BJ (cell line): ENCODE data around the gene STK17A. TPM values are rescaled to one million over a fixed set of nuclear protein-coding genes. Genes with fewer than 3 reads are reported as not detected.
"Not testable (repeated sequence)": the region's sequence is repeated elsewhere in the genome, so short reads cannot be mapped to it uniquely, and the experiment has no call there.

Experiments
- CTCF ChIA-PET: fragments of 350-600 bp; formaldehyde crosslinking; extraction: SDS; loops from one replicate; lab custom pipeline; 2021; ENCODE audit warnings: antibody characterized with exemption, inconsistent platforms; lab: Yijun Ruan, JAX
- POLR2A ChIA-PET: fragments of 300-600 bp; sonication (Branson Sonifier 250); formaldehyde crosslinking; extraction: SDS; loops from one replicate; lab custom pipeline; 2021; ENCODE audit warnings: antibody characterized with exemption; lab: Charles Lee
- DNase-seq: peaks from one replicate; pipeline ENCODE4 v3.0.0-alpha.2; 2011; ENCODE audit warnings: low read depth
- H3K27me3 ChIP-seq: 2 replicates; pipeline ENCODE4 v1.6.0; 2011; ENCODE audit warnings: low read length; ENCODE audit not compliant: control insufficient read depth, insufficient read depth
- H3K36me3 ChIP-seq: 2 replicates; pipeline ENCODE4 v1.5.1; 2011; ENCODE audit warnings: low read length; ENCODE audit not compliant: control insufficient read depth, insufficient read depth
- H3K4me3 ChIP-seq: 2 replicates; pipeline ENCODE4 v1.5.1; 2011; ENCODE audit warnings: low read depth, mild to moderate bottlenecking, control low read depth, low read length
- polyA plus RNA-seq: library from polyadenylated mRNA; depleted of rRNA; stranded (reverse); fragments of >200 nt; gene quantifications from 2 replicates; pipeline ENCODE4 v1.2.3, GENCODE V29; 2011
- TF ChIP-seq, protein P1 (sequence below): IDR thresholded peaks from 2 replicates; pipeline ENCODE4 v1.5.1; 2011; ENCODE audit warnings: low read depth, mild to moderate bottlenecking, control low read depth, inconsistent platforms, low read length, moderate library complexity; ENCODE audit not compliant: insufficient read depth

The STK17A gene
- polyA plus RNA-seq, 1 experiment: 12.3 TPM

DNA sequence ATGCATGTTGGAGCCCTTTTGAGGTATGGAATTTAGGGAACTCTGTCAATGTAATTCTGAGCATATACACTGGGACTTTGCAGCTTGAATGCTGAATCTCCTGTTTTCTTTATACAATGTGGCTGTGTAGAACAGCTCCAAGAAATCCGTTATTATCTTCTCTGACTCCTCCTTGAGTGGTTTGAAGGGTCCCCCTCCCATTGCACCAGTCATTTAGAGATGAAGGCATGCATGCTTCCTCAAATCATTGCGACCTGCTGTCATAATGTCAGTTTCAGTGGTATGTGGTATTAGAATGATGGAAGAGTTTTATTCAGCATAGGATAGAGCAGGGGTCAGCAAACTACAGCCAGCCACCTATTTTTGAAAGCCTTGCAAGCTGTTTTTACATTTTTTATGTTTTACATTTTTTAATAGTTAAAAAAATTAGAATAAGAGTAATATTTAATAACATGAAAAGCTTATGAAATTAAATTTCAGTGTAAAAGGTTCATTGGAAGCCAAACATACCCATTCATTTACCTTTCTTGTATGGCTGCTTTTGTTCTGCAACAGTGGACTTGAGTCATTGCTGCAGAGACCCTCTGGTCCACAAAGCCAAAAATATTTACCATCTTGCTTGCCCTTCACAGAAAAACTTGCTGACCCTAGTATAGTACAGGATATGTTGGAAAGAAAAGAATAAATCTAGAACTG is 8.1 kb downstream of the STK17A start:
- ChIA-PET CTCF (interaction anchor here (0.7 to 2.6 kb wide), 4 partner anchors 8 to 247 kb away, joined by 3 to 13 read pairs (median 3); partner anchors contain the start of gene STK17A), POLR2A (no interaction called here)
- no peaks in the 10 kb centered on the region for H3K36me3 ChIP-seq
- DNase-seq: no peak
- no peaks in the 10 kb centered on the region for H3K27me3 ChIP-seq
- TF ChIP-seq, protein P1, sequence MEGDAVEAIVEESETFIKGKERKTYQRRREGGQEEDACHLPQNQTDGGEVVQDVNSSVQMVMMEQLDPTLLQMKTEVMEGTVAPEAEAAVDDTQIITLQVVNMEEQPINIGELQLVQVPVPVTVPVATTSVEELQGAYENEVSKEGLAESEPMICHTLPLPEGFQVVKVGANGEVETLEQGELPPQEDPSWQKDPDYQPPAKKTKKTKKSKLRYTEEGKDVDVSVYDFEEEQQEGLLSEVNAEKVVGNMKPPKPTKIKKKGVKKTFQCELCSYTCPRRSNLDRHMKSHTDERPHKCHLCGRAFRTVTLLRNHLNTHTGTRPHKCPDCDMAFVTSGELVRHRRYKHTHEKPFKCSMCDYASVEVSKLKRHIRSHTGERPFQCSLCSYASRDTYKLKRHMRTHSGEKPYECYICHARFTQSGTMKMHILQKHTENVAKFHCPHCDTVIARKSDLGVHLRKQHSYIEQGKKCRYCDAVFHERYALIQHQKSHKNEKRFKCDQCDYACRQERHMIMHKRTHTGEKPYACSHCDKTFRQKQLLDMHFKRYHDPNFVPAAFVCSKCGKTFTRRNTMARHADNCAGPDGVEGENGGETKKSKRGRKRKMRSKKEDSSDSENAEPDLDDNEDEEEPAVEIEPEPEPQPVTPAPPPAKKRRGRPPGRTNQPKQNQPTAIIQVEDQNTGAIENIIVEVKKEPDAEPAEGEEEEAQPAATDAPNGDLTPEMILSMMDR: no peak
- H3K4me3 ChIP-seq: no peak overlapping the region

DNA sequence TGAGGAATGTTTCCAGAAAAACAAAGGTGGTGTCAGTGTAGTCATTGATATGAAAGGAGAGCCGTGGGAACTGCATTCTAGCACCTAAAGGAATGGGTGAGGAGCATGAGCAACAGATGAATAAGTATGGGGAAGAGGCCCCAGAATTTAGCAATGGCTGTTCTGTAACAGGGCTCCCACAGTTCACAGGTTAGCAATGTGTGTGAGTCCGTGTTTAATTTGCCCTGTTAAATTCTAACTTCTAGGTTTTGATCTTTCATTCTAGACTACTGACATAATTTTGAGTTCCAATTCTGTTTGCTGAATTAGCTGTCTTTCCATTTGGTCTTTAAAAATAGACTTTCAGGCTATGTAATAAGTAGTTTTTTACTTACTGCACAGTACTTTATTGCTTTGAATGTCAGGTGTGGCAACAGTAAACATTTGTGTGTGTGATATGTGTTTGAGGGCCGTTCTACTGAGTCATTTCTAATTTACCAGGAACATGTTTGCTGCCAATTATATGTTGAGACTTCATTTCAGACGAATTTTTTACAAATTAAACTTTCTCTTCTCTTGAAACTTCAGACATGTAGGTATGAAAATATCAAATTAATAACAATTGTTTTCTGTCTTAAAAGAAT is 8.8 kb downstream of the STK17A start:
- H3K36me3 ChIP-seq: no peaks in the 10 kb centered on the region
- no peak for DNase-seq
- POLR2A ChIA-PET: no interaction called here
- CTCF ChIA-PET: interaction anchor here (0.9 to 2.6 kb wide), 4 partner anchors 9 to 247 kb away, joined by 3 to 13 read pairs (median 4); partner anchors contain the start of gene STK17A
- no peaks in the 10 kb centered on the region for H3K27me3 ChIP-seq
- TF ChIP-seq, protein P1: no peak
- H3K4me3 ChIP-seq: no peak overlapping the region

DNA sequence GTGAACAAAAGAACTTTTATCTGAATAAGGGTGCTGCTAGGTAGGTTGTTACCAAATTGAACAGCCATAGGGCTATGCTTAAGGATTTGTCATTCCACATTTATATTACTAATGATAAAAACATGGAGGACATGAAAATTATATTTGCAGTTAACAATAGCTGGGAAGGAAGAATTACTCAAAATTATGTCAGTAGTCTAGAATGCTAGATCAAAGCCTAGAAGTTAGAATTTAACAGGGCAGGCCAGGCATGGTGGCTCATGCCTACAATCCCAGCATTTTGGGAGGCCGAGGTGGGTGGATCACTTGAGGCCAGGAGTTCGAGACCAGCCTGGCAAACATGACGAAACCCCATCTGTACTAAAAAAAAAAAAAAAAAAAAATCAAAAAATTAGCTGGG is 9.4 kb downstream of the STK17A start:
- Histone ChIP-seq H3K27me3 (no peaks in the 10 kb centered on the region), H3K4me3 (no peak overlapping the region), H3K36me3 (0 out of 2 replicates have a peak, but pooled peaks cover 1% of the 10 kb centered on the region)
- ChIA-PET CTCF (interaction anchor here (1.2 to 2.6 kb wide), 2 partner anchors 9 to 107 kb away, joined by 4 to 13 read pairs; partner anchors contain the start of gene STK17A), POLR2A (no interaction called here)
- no peak for DNase-seq
- TF ChIP-seq, protein P1: no peak

DNA sequence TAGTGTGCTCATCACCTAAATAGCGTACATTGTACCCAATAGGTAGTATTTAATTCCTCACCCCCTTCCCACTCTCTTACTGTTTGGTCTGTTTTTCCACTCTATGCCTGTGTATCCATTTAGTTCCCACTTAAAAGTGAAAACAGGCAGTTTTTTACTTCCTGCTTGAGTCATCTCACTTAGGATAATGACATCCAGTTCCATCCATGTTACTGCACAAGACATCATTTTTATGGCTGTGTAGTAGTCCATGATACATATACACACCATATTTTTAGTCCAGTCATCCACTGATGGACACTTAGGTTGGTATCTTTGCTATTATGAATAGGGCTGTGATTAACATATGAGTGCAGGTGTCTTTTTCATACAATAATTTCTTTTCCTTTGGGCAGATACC is 10.1 kb downstream of the STK17A start:
- POLR2A ChIA-PET: no interaction called here
- TF ChIP-seq, protein P1: no peak
- Histone ChIP-seq H3K4me3 (no peak overlapping the region), H3K27me3 (no peaks in the 10 kb centered on the region), H3K36me3 (peaks cover 1% of the 10 kb centered on the region; the same call in 1 of the 2 replicates)
- CTCF ChIA-PET: interaction anchor here (2.6 kb wide), 1 partner anchor 10 kb away, joined by 13 read pairs; the partner anchor contains the start of gene STK17A
- DNase-seq: no peak

DNA sequence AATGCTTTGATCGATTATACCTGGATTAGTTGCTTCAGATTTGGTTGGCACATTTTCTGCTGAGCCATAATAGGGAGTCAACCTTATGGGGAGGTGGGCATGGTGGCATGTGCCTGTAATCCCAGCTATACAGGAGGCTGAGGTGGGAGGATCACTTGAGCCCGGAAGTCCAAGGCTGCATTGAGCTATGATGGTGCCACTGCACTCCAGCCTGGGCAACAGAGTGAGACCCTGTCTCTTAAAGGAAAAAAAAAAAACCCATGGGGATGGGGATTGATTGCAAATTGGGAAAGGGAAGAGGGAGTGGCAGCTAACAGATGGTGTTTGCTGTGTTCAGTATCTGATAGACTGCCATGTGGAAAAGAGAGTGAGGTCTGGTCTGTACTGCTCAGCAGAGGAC is 11.1 kb downstream of the STK17A start:
- DNase-seq: no peak
- Histone ChIP-seq H3K4me3 (no peak overlapping the region), H3K27me3 (no peaks in the 10 kb centered on the region), H3K36me3 (peaks cover 1% of the 10 kb centered on the region; the same call in 1 of the 2 replicates)
- ChIA-PET POLR2A (no interaction called here), CTCF (interaction anchor here (1.0 kb wide), 1 partner anchor 11 kb away, joined by 4 read pairs; the partner anchor contains the start of gene STK17A)
- TF ChIP-seq, protein P1: no peak

DNA sequence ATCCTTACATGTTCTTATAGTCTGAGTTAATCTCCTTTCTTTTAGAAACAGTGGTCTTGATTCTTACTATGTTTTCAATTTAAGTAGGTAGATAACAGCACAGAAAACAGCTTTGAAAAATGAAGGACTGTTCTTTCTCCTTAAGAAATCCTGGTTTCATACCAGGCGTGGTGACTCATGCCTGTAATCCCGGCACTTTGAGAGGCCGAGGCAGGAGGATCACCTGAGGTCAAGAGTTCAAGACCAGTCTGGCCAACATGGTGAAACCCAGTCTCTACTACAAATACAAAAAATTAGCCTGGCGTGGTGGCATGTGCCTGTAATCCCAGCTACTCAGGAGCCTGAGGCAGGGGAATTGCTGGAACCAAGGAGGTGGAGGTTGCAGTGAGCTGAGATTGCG is 13.5 kb downstream of the STK17A start:
- CTCF ChIA-PET: interaction anchor here (0.6 kb wide), 1 partner anchor 331 kb away, joined by 3 read pairs; no protein-coding TSS in a partner anchor
- not testable (repeated sequence) for DNase-seq, H3K27me3 ChIP-seq, H3K36me3 ChIP-seq, H3K4me3 ChIP-seq
- POLR2A ChIA-PET: interaction anchor here (0.6 kb wide), 1 partner anchor 12 kb away, joined by 8 read pairs; no protein-coding TSS in a partner anchor
